Measurements from ENCODE around the gene ANKS1B. TPM values are rescaled to one million over a fixed set of nuclear protein-coding genes. Genes with fewer than 3 reads are reported as not detected.
"Not testable (repeated sequence)": the region's sequence is repeated elsewhere in the genome, so short reads cannot be mapped to it uniquely, and the experiment has no call there.

Gene ANKS1B
- total RNA-seq, 4 donors from 2014 or later, result 14.0 to 38.4 (median 28.6) TPM

- H3K9me3 ChIP-seq, result peaks cover 0 to 5% (median 1%) of the 10 kb centered on the region in 4 donors
- no peaks in the 10 kb centered on the region for H3K4me1 ChIP-seq
- TF ChIP-seq EP300 (IDR thresholded peaks at IDR 0.05), result no peak
- TF ChIP-seq CTCF (IDR thresholded peaks at IDR 0.05), result no peak
- no peak for TF ChIP-seq POLR2A (IDR thresholded peaks at IDR 0.05)
- DNase-seq (ENCODE audit: low spot score in 2 of 2), result no peak
- H3K4me3 ChIP-seq, result no peak overlapping the region
- WGBS, 2 donors, result 72 to 77% methylated on average over 4 of the region's 4 CpGs
- H3K27me3 ChIP-seq, result no peaks in the 10 kb centered on the region
- no peaks in the 10 kb centered on the region for H3K36me3 ChIP-seq
- H3K27ac ChIP-seq, result no peak overlapping the region
Measured at GRCh38 chr12:99042226-99042625, 942.5 kb downstream of the ANKS1B start.

GRCh38 chr12:99039367-99040120, 945.2 kb downstream of the ANKS1B start:
- 92 to 94% methylated on average over 9 of the region's 9 CpGs for WGBS, 2 donors
- H3K9me3 ChIP-seq, result no peaks in the 10 kb centered on the region
- no peak overlapping the region for H3K27ac ChIP-seq
- H3K27me3 ChIP-seq, result no peaks in the 10 kb centered on the region
- no peak overlapping the region for H3K4me3 ChIP-seq
- no peaks in the 10 kb centered on the region for H3K4me1 ChIP-seq
- no peaks in the 10 kb centered on the region for H3K36me3 ChIP-seq
- TF ChIP-seq EP300 (IDR thresholded peaks at IDR 0.05) (no peak), POLR2A (IDR thresholded peaks at IDR 0.05) (no peak), CTCF (IDR thresholded peaks at IDR 0.05) (no peak)
- no peak for DNase-seq (ENCODE audit: low spot score in 2 of 2)

- no peak for DNase-seq (ENCODE audit: low spot score in 2 of 2)
- Histone ChIP-seq H3K36me3 (no peaks in the 10 kb centered on the region), H3K9me3 (no peaks in the 10 kb centered on the region), H3K4me3 (no peak overlapping the region), H3K4me1 (no peaks in the 10 kb centered on the region), H3K27me3 (no peaks in the 10 kb centered on the region), H3K27ac (no peak overlapping the region)
- TF ChIP-seq CTCF (IDR thresholded peaks at IDR 0.05) (no peak), EP300 (IDR thresholded peaks at IDR 0.05) (no peak), POLR2A (IDR thresholded peaks at IDR 0.05) (no peak)
Measured at GRCh38 chr12:99036566-99036965, 948.2 kb downstream of the ANKS1B start.

GRCh38 chr12:99035803-99036202, 948.9 kb downstream of the ANKS1B start:
- WGBS, 2 donors, result 50 to 63% methylated on average over 5 of the region's 5 CpGs
- Histone ChIP-seq H3K36me3 (no peaks in the 10 kb centered on the region), H3K4me3 (no peak overlapping the region), H3K27me3 (no peaks in the 10 kb centered on the region), H3K4me1 (no peaks in the 10 kb centered on the region), H3K9me3 (no peaks in the 10 kb centered on the region), H3K27ac (no peak overlapping the region)
- TF ChIP-seq EP300 (IDR thresholded peaks at IDR 0.05), result no peak
- no peak for TF ChIP-seq CTCF (IDR thresholded peaks at IDR 0.05)
- no peak for TF ChIP-seq POLR2A (IDR thresholded peaks at IDR 0.05)
- DNase-seq (ENCODE audit: low spot score in 2 of 2), result no peak

GRCh38 chr12:99034201-99034600, 950.5 kb downstream of the ANKS1B start:
- not testable (repeated sequence) for H3K27ac ChIP-seq; H3K9me3 ChIP-seq; DNase-seq (ENCODE audit: low spot score in 2 of 2); H3K4me3 ChIP-seq; H3K27me3 ChIP-seq; H3K36me3 ChIP-seq; H3K4me1 ChIP-seq
- 97 to 99% methylated on average over 4 of the region's 4 CpGs for WGBS, 2 donors
